Ectodermal cell (in vitro differentiated cells): ENCODE measurements around the gene THAP12.

Experiments used
- H3K27ac ChIP-seq: 2 replicates; pipeline ENCODE4 v1.7.0; 2013; ENCODE audit warnings: mild to moderate bottlenecking, low read depth, low read length; ENCODE audit not compliant: insufficient read depth, poor library complexity, severe bottlenecking
- H3K27me3 ChIP-seq: 2 replicates; pipeline ENCODE4 v1.7.0; 2013; ENCODE audit warnings: mild to moderate bottlenecking, low read length; ENCODE audit not compliant: insufficient read depth, control insufficient read depth, poor library complexity, severe bottlenecking
- H3K36me3 ChIP-seq: one replicate; pipeline ENCODE4 v1.7.0; 2013; ENCODE audit warnings: low read length; ENCODE audit not compliant: control insufficient read depth, insufficient read depth
- H3K4me1 ChIP-seq: one replicate; pipeline ENCODE4 v1.7.0; 2013; ENCODE audit warnings: low read length; ENCODE audit not compliant: control insufficient read depth, insufficient read depth
- H3K4me3 ChIP-seq: 2 replicates; pipeline ENCODE4 v1.7.0; 2013; ENCODE audit warnings: low read depth, low read length, control low read depth; ENCODE audit not compliant: insufficient read depth
- H3K9me3 ChIP-seq: 2 replicates; pipeline ENCODE4 v1.7.0; 2013; ENCODE audit warnings: mild to moderate bottlenecking, low read length, moderate library complexity; ENCODE audit not compliant: control insufficient read depth
- WGBS, 2 experiments: methylation state at CpG; one replicate each; pipeline ENCODE4 v1.1.7; 2013; ENCODE audit warnings: missing lambda C conversion rate in 2 of 2; 5-methylcytosine and 5-hydroxymethylcytosine counted together

The THAP12 gene

DNA sequence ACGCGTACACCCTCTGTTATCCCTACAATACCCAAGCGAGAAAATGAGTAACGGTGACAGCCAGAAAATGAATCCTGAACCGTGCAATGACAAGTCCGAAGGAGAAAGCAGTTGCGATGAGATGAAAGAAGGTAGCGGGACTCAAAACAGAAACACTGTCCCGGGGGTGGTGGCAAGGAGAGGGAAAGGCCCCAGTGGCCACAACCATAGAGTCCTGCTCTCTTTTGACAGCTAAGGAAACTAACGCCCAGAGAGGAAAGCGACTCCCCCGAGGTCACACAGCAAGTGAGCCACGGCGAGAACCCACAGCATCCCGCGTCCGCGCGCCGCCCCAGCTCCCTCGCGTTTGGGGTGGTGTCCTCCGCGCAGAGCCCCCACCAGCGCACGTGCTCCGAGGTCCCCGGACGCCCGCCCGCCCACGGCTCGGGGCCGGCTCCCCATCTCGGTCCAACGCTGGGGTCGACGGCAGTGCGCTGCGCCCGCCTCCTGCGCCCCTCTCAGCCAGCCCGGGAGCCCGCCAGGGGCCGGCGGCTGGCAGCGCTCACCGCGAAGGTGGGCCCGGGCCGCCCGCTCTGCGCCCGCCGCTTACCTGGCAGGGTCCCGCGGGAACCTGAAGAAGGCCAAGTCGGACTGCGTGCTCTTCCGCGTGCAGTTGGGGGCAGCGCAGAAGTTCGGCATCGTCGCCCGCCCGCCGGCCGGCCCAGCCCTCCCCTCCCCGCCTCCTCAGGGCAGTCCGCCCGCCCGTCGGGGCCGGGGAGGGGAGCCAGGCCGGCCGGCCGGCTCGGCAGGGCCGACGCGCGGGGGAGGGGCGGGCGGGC, 564 bp downstream of the THAP12 start:
- Histone ChIP-seq H3K4me3 (peak overlapping the region; percentile 81), H3K9me3 (no peaks in the 10 kb centered on the region), H3K27me3 (no peaks in the 10 kb centered on the region), H3K36me3 (no peaks in the 10 kb centered on the region), H3K27ac (no peak overlapping the region), H3K4me1 (peaks cover 19% of the 10 kb centered on the region)
- 1% methylated on average over 82 to 85 of the region's 85 CpGs for WGBS, 2 experiments

DNA sequence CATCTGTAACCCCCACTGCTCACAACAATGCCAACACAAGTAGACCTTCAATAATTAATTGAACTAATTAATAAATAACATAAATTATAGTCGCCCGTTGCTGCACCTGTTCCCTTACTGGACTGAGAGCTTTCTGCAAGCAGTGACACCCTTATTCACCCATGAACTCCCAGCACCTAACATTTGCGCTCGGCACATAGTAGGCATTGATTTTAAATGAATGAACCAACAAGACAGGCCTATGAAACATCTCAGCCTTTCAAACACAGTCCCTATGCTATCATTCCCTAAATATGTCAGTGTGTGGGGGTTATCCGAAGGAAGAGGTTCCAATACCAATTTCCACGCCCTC, 1.1 kb downstream of the THAP12 start:
- 64 to 73% methylated on average over 5 to 6 of the region's 6 CpGs for WGBS, 2 experiments
- no peak overlapping the region for H3K27ac ChIP-seq
- H3K4me3 ChIP-seq, result peak overlapping the region; percentile 81
- H3K27me3 ChIP-seq, result no peaks in the 10 kb centered on the region
- no peaks in the 10 kb centered on the region for H3K9me3 ChIP-seq
- H3K36me3 ChIP-seq, result no peaks in the 10 kb centered on the region
- peaks cover 18% of the 10 kb centered on the region for H3K4me1 ChIP-seq

DNA sequence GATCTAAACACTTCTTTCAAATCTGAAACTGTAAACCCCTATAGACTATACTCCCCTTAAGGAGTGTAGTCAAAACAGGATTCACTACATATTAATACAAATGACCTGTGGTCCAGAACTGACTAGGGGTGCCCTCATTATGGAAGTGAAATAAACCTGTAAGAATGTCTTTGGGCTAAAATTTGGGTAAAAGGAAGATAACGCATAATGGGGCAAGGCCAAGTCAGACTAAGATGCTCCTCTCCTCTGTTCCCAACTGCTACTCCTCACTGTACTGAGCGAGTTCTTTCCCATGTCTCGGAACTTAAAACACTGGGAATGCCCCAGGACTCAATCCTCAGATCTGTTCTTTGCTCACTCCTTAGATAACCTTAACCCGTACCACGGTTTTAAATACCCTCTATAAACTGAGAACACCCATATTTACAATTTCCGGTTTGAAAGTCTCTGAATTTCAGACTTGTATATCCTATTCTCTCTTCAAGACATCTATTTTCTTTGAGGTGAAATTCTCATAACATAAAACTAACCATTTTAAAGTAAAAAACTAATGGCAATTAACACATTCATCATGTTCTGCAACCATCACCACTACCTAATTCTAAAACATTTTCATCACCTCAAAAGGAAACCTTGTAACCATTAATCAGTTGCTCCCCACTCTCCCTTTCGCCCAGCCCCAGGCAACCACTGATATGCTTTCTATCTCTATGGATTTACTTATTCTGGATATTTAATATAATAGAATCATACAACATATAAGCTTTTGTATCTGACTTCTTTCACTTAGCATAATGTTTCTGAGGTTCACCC, 4.0 kb downstream of the THAP12 start:
- Histone ChIP-seq H3K9me3 (no peaks in the 10 kb centered on the region), H3K4me3 (no peak overlapping the region), H3K27ac (no peak overlapping the region), H3K4me1 (peaks cover 10% of the 10 kb centered on the region), H3K36me3 (no peaks in the 10 kb centered on the region), H3K27me3 (no peaks in the 10 kb centered on the region)
- 84 to 85% methylated on average over 7 of the region's 7 CpGs for WGBS, 2 experiments

DNA sequence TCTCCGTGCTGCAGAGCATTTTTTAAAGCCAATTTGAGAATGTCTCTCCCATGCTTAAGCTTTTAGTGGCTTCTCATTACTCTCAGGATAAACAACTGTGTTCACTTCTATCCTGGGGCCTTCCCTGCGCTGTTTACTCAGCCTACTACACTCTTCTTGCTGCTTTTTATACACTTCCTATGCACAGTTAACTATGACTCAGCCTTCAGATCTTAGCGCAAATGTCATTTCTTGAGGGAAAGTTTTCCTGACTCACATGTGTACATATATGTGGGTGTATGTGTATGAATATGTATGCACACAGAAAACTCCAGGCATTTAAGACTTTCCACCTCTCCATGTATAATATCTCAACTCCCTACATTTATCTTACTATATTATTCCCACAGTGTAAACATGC, 9.8 kb downstream of the THAP12 start:
- Histone ChIP-seq H3K9me3 (no peaks in the 10 kb centered on the region), H3K4me1 (no peaks in the 10 kb centered on the region), H3K27ac (no peak overlapping the region), H3K4me3 (no peak overlapping the region), H3K27me3 (no peaks in the 10 kb centered on the region), H3K36me3 (no peaks in the 10 kb centered on the region)
- WGBS, 2 experiments, result 94 to 96% methylated on average over 2 to 3 of the region's 3 CpGs

DNA sequence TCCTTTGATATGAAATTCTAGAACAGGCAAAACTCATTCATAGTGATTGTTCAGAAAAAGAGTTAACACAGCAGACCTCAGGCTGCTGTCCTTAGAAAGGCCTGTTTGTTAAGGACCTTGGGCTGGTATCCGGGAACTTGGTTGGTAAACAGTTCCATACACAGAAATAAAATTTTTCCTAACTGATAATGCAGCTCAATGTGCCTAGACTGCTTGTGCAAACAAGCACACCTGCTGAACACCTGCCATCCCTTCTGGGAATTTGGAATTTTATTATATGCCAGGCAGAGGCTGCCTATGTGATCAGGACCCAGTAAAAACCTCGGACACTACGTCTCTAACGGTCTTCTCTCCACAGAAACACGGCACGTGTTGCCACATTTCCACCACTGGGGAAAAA, 11.5 kb downstream of the THAP12 start:
- H3K4me1 ChIP-seq, result no peaks in the 10 kb centered on the region
- WGBS, 2 experiments, result 93% methylated on average over 6 of the region's 6 CpGs
- H3K27ac ChIP-seq, result no peak overlapping the region
- H3K27me3 ChIP-seq, result no peaks in the 10 kb centered on the region
- no peaks in the 10 kb centered on the region for H3K36me3 ChIP-seq
- H3K9me3 ChIP-seq, result no peaks in the 10 kb centered on the region
- H3K4me3 ChIP-seq, result no peak overlapping the region

DNA sequence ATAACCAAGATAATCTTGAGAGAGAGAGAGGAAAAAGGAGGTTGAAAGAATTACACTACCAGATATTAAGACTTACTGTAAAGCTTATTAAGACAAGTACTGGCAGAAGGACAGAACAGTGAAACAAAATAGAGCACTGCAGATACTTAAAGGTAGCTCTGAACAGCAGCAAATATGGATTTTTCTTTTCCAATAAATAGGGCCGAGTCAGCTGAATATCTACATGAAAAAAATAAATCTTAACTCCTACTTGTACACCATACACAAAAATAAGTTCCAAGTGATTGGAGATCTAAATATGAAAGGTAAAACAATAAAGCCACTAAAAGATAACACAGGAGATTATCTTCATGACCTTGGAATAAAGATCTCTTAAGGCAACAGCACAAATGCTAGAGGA, 12.4 kb downstream of the THAP12 start:
- H3K4me3 ChIP-seq, result no peak overlapping the region
- 92% methylated on average over 1 of the region's 1 CpG; no CpG with 5 or more reads in 1 of the 2 experiments for whole genome bisulfite sequencing, 2 experiments
- no peaks in the 10 kb centered on the region for H3K36me3 ChIP-seq
- no peaks in the 10 kb centered on the region for H3K4me1 ChIP-seq
- H3K9me3 ChIP-seq, result no peaks in the 10 kb centered on the region
- H3K27me3 ChIP-seq, result no peaks in the 10 kb centered on the region
- no peak overlapping the region for H3K27ac ChIP-seq

DNA sequence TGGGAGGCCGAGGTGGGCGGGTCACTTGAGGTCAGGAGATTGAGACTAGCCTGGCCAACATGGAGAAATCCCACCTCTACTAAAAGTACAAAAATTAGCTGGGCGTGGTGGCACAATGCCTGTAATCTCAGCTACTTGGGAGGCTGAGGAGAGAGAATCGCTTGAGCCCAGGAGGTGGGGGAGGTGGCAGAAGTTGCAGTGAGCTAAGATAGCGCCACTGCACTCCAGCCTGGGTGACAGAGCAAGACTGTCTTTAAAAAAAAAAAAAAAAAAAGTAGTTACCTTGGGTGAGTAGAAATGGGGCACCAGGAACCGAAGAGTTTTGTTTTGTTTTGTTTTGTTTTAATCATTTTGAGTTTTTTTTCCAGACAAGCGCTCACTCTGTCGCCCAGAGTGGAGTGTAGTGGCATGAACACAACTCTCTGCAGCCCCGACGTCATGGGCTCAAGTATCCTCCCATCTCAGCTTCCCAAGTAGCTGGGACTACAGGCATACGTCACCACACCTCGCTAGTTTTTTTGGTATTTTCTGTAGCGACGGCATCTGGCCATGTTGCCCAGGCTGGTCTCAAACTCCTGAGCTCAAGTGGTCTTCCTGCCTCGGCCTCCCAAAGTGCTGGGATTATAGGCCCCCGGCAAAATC, 15.8 kb downstream of the THAP12 start:
- WGBS, 2 experiments, result 89 to 92% methylated on average over 16 of the region's 16 CpGs
- H3K27ac ChIP-seq, result no peak overlapping the region
- no peak overlapping the region for H3K4me3 ChIP-seq
- H3K4me1 ChIP-seq, result no peaks in the 10 kb centered on the region
- H3K9me3 ChIP-seq, result no peaks in the 10 kb centered on the region
- no peaks in the 10 kb centered on the region for H3K36me3 ChIP-seq
- no peaks in the 10 kb centered on the region for H3K27me3 ChIP-seq

DNA sequence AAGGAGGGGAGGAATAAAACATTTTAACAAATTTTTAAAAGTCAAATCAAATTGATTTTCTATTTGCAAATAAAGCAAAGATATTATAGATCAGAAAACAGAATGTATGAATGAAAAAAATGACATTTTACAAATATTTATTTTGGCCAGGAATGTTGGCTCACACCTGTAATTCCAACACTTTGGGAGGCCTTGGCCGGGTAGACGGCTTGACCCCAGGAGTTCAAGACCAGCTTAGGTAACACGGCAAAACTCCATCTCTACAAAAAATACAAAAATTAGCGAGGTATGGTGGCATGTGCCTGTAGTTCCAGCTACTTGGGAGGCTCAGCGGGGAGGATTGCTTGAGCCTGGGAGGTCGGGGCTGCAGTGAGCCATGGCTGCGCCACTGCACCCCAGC, 18.2 kb downstream of the THAP12 start:
- WGBS, 2 experiments, result 93 to 96% methylated on average over 6 to 7 of the region's 7 CpGs
- Histone ChIP-seq H3K27ac (no peak overlapping the region), H3K4me3 (no peak overlapping the region), H3K4me1 (no peaks in the 10 kb centered on the region), H3K27me3 (no peaks in the 10 kb centered on the region), H3K9me3 (no peaks in the 10 kb centered on the region), H3K36me3 (no peaks in the 10 kb centered on the region)

DNA sequence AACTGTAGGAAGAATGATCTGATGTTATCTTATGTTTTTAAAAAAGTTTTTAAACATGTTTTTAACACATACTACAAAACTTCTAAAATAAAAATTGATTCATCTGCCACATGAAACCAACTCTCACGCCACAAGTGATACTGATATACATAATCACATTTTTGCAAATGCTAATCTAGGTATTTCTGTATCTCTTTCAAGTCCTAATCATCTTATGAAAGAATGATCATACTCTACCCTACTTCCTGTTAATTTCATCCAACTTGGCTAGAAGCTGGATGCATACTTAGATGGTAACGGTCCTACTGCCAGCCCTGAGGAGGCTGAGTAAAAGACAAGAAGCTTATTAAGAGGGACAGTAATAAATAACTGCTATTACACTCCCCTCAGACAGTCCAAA, 19.2 kb downstream of the THAP12 start:
- no peaks in the 10 kb centered on the region for H3K36me3 ChIP-seq
- no peaks in the 10 kb centered on the region for H3K27me3 ChIP-seq
- H3K4me3 ChIP-seq, result no peak overlapping the region
- H3K27ac ChIP-seq, result no peak overlapping the region
- no peaks in the 10 kb centered on the region for H3K9me3 ChIP-seq
- no peaks in the 10 kb centered on the region for H3K4me1 ChIP-seq
- WGBS, 2 experiments, result 97 to 100% methylated on average over 2 of the region's 2 CpGs

DNA sequence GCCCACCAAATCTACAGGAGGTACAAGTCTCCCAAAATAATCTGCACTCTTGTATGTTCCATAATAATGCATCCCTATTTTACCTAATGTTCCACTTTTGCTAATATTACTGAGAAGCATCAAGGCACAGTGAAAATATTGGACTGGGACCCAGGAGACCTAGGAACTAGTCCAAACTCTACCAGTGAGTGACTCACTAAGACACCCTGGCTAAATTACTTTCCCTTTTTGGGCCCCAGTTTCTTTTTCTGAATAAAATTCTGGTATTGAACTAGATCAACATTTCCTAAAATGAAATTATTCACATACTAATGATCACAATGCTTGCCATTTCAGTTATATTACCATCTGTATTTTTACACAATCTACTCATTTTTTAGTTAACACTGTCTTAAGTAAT, 19.6 kb downstream of the THAP12 start:
- no peak overlapping the region for H3K4me3 ChIP-seq
- H3K4me1 ChIP-seq, result no peaks in the 10 kb centered on the region
- H3K36me3 ChIP-seq, result no peaks in the 10 kb centered on the region
- no peak overlapping the region for H3K27ac ChIP-seq
- H3K27me3 ChIP-seq, result no peaks in the 10 kb centered on the region
- H3K9me3 ChIP-seq, result no peaks in the 10 kb centered on the region
